Pancreas (tissue), 10 donors: ENCODE measurements around the gene MCC. TPM values are rescaled to one million over a fixed set of nuclear protein-coding genes. Genes with fewer than 3 reads are reported as not detected.
"Not testable (repeated sequence)": the region's sequence is repeated elsewhere in the genome, so short reads cannot be mapped to it uniquely, and the experiment has no call there.

Experiments
- ATAC-seq, 4 donors: fragments of 200-7000 bp; cut with Tn5 transposase; one replicate each; pipeline versions ENCODE4 v1.8.0 to v1.9.1; 2020; ENCODE audit warnings: mild to moderate bottlenecking in 4 of 4, moderate library complexity in 4 of 4
- DNase-seq, 6 donors: peaks; one replicate each; pipeline ENCODE4 v3.0.0-alpha.2; 2020
- FAIRE-seq: peaks from 2 replicates; lab custom pipeline; 2012; peaks lifted over from hg19 to GRCh38; lab: Jason Lieb, UNC
- H3K27ac ChIP-seq, 4 donors: fragments of 200-600 bp; sonication (generic); 1 replicate in 3 of 4; 2 replicates in 1 of 4; pipeline versions ENCODE4 v1.5.0 to v1.8.0; 2020
- H3K27me3 ChIP-seq, 4 donors: fragments of 200-600 bp; one replicate each; pipeline ENCODE4 v1.8.0; 2021
- H3K36me3 ChIP-seq, 3 donors: fragments of 200-600 bp; sonication (generic) in 1 of 3; one replicate each; pipeline versions ENCODE4 v1.5.0 to v1.8.0; 2020 to 2021
- H3K4me1 ChIP-seq, 3 donors: fragments of 200-600 bp; one replicate each; pipeline ENCODE4 v1.8.0; 2021
- H3K4me3 ChIP-seq, 4 donors: fragments of 200-600 bp; sonication (generic) in 2 of 4; one replicate each; pipeline versions ENCODE4 v1.5.0 to v1.8.0; 2020 to 2021
- H3K9me3 ChIP-seq, 4 donors: fragments of 200-600 bp; one replicate each; pipeline ENCODE4 v1.8.0; 2021
- WGBS, 2 donors: extraction: QIAGEN DNeasy Blood & Tissue Kit; methylation state at CpG; one replicate each; pipeline ENCODE4 v1.1.7; 2013; 5-methylcytosine and 5-hydroxymethylcytosine counted together
- intact Hi-C, 3 donors: fragments of 100-400 bp; cut with DNase I; formaldehyde crosslinking; loops; one replicate each; pipeline versions ENCODE4 v1.11.1 to v1.14.2; 2022
- polyA plus RNA-seq, 2 donors: library from polyadenylated mRNA; stranded (reverse); fragments of 200-250 nt; gene quantifications; one replicate each; pipeline ENCODE4 v1.2.3, GENCODE V29; 2013
- total RNA-seq, 6 donors: library from RNA; stranded (reverse); fragmentation: NEBNext Ultra II Directional in 4 of 6; extraction: Animal tissue kit (Norgen Biotek cat#: 25700) in 4 of 6; gene quantifications; one replicate each; pipeline versions ENCODE4 v1.2.1 to v1.2.4, GENCODE V29; 2021 to 2023
- TF ChIP-seq, protein P1 (sequence below), 4 donors: fragments of 200-600 bp; sonication (generic) in 3 of 4; IDR thresholded peaks; one replicate each; pipeline versions ENCODE4 v1.5.0 to v1.8.0; 2021; ENCODE audit warnings: antibody characterized with exemption in 4 of 4
- donor health status: healthy with polysubstance abuse.
- donor health status: DM: no; HTN: no; CAD: no; lungs with moderate emphysema.
- donor health status: DM: no; HTN: no; CAD: no.
- donor health status: control.
- donor health status: control.
- donor health status: Bipolar disorder and iron deficiency.
- donor health status: DM: yes; HTN: yes; CAD: no.
- donor health status: DM: no; HTN: no; CAD: no.
- donor health status: DM: no; HTN: no; CAD: no.
- donor health status: DM: yes; HTN: yes; CAD: no.

Gene MCC
- total and polyA plus RNA-seq, 8 donors = 1.3 to 8.3 (median 4.0) TPM

DNA sequence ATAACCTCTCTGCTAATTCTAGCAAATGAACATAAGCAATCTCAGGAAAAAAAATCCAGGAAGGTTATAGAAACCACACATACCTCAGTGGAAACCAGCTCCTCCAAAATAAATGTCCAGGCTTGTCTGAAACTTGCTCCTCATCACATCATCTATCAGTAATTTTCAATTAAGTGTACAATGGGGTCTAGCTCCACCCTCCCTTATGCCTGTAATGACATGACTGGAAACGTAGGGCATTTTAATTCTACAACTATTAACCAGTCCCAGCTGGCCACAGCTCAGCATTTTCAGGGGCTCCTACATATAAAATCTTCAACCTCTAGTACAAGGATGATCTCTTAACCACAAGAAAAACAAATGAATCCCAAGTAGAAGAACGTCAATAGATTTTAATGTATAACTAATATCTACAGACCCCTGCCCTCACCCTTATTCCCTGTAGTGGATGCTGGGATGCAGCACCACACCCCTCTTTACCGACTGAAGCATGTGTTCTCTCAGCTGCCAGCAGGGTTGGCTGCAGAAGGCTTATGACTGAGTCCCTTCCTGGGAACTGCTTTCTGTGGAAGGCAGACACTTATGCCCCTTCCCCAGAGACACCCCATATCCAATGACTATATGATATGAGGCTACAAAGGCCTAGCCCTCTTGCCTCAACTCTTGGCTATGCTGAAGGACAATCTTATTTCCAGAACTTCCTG lies 60.2 kb downstream of the MCC start:
- WGBS, 2 donors = 66 to 70% methylated on average over 3 of the region's 3 CpGs

DNA sequence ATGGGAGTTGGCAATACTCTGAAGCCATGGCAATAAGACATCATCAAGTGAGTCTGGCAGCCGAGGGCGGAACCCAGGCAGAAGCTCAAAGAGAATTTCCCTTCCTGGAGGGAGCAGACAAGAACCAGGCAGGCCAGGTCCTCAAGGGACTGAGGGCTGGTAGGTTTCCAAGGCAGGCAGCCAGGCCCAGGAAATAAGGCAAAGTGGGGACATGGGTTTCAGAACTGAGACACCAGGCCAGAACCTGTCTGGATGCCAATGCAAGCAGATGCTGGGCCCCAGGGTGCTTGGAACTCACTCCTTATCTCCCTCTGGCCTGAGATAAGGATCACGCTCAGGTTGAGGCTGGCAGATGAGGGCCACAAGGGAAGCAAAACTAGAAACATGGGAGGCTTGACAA lies 62.3 kb downstream of the MCC start:
- Histone ChIP-seq H3K27ac (no peak overlapping the region), H3K27me3 (no peaks in the 10 kb centered on the region), H3K9me3 (no peaks in the 10 kb centered on the region), H3K4me3 (no peak overlapping the region), H3K36me3 (no peaks in the 10 kb centered on the region), H3K4me1 (no peaks in the 10 kb centered on the region)
- TF ChIP-seq, protein P1, sequence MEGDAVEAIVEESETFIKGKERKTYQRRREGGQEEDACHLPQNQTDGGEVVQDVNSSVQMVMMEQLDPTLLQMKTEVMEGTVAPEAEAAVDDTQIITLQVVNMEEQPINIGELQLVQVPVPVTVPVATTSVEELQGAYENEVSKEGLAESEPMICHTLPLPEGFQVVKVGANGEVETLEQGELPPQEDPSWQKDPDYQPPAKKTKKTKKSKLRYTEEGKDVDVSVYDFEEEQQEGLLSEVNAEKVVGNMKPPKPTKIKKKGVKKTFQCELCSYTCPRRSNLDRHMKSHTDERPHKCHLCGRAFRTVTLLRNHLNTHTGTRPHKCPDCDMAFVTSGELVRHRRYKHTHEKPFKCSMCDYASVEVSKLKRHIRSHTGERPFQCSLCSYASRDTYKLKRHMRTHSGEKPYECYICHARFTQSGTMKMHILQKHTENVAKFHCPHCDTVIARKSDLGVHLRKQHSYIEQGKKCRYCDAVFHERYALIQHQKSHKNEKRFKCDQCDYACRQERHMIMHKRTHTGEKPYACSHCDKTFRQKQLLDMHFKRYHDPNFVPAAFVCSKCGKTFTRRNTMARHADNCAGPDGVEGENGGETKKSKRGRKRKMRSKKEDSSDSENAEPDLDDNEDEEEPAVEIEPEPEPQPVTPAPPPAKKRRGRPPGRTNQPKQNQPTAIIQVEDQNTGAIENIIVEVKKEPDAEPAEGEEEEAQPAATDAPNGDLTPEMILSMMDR (IDR thresholded peaks at IDR 0.05) = no peak
- WGBS, 2 donors = 81 to 91% methylated on average over 3 of the region's 3 CpGs
- intact Hi-C loops = no loop called here
- no peak for FAIRE-seq
- peak in 1 of 6 donors; percentile 25 for DNase-seq
- ATAC-seq = no peak

More for the DNA sequence above, 60.2 kb downstream of the MCC start:
- ATAC-seq (no peak), DNase-seq (no peak), FAIRE-seq (no peak)
- TF ChIP-seq, protein P1 (IDR thresholded peaks at IDR 0.05) = no peak
- Histone ChIP-seq H3K27ac (no peak overlapping the region), H3K9me3 (no peaks in the 10 kb centered on the region), H3K36me3 (no peaks in the 10 kb centered on the region), H3K4me1 (no peaks in the 10 kb centered on the region), H3K4me3 (no peak overlapping the region), H3K27me3 (no peaks in the 10 kb centered on the region)
- intact Hi-C loops = no loop called here

DNA sequence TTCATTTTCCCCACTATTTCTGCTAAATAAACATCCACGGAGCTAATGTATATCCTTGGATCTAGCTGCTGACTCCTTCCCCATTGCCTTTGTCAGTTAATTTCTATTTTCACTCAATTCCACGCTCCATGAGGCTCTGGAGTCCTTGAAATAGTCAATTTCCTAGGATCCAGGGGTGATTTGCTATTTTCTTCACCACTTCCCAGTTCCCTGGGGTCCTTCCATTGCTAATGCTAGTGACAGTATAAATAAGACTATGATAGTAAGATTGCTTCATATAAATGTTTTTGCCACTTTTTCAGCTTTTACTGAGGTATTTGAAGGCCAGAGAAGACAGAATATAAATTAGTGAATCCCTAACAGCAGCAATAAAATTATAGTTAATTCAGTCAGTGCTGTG lies 66.6 kb downstream of the MCC start:
- ATAC-seq = no peak
- no peak for FAIRE-seq

DNA sequence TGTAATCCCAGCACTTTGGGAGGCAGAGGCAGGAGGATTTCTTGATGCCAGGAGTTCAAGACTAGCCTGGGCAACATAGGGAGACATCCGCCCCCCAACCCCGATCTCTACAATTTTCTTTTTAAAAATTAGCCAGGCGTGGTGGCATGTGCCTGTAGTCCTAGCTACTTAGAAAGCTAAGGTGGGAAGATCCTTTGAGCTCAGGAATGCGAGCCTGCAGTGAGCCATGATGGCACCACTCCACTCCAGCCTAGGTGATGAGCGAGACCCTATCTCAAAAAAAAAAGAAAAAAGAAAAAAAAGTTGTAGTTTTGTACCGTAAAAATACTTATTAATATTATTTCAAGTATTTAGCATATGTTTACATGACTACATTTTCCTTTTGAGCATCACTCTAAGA lies 82.7 kb downstream of the MCC start:
- Histone ChIP-seq H3K9me3 (no peaks in the 10 kb centered on the region), H3K4me1 (no peaks in the 10 kb centered on the region), H3K36me3 (no peaks in the 10 kb centered on the region), H3K4me3 (no peak overlapping the region), H3K27me3 (no peaks in the 10 kb centered on the region), H3K27ac (no peak overlapping the region)
- TF ChIP-seq, protein P1 (IDR thresholded peaks at IDR 0.05) = no peak
- ATAC-seq = no peak
- FAIRE-seq = no peak
- intact Hi-C loops = no loop called here
- WGBS, 2 donors = 75 to 80% methylated on average over 6 of the region's 6 CpGs
- no peak for DNase-seq

More for the DNA sequence above, 66.6 kb downstream of the MCC start:
- H3K27ac ChIP-seq = no peak overlapping the region
- no peaks in the 10 kb centered on the region for H3K9me3 ChIP-seq
- intact Hi-C loops = no loop called here
- TF ChIP-seq, protein P1 (IDR thresholded peaks at IDR 0.05) = no peak
- H3K36me3 ChIP-seq = no peaks in the 10 kb centered on the region
- H3K4me3 ChIP-seq = no peak overlapping the region
- DNase-seq = no peak
- H3K4me1 ChIP-seq = no peaks in the 10 kb centered on the region
- no peaks in the 10 kb centered on the region for H3K27me3 ChIP-seq
- WGBS, 2 donors = 68 to 82% methylated on average over 2 of the region's 2 CpGs

DNA sequence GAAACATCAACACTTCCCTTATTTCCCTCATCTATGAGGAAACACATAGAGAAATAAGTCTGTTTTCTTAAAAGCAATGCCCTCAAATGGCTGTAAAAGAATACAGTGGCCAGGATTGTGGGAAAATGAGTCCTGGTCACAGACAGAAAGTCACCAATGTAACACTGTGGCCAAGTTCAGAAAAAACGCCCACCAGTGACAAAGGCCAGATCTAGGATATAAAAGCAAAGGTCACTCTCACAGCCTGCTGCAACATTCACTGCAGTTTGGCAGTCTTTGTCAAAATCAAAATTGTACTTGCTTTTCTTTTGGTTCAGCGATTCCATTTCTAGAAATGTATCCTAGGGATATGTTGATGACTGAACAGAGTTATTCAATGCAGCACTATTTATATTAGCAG lies 84.0 kb downstream of the MCC start:
- ATAC-seq = no peak
- no peak overlapping the region for H3K4me3 ChIP-seq
- no peak for DNase-seq
- H3K9me3 ChIP-seq = no peaks in the 10 kb centered on the region
- no peaks in the 10 kb centered on the region for H3K4me1 ChIP-seq
- no peaks in the 10 kb centered on the region for H3K27me3 ChIP-seq
- no peak for FAIRE-seq
- no peak overlapping the region for H3K27ac ChIP-seq
- TF ChIP-seq, protein P1 (IDR thresholded peaks at IDR 0.05) = no peak
- intact Hi-C loops = no loop called here
- no peaks in the 10 kb centered on the region for H3K36me3 ChIP-seq
- 59 to 63% methylated on average over 2 of the region's 2 CpGs for WGBS, 2 donors

DNA sequence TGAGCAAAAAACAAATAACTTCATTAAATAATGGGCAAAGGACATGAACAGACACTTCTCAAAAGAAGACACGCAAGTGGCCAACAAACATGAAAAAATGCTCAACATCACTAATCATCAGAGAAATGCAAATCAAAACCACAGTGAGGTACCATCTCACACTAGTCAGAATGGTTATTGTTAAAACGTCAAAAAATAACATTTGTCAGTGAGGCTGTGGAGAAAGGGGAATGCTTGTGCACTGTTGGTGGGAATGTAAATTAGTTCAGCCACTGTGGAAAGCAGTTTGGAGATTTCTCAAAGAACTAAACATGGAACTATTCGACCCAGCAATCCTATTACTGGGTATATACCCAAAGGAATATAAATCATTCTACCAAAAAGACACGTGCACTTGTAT lies 90.3 kb downstream of the MCC start:
- intact Hi-C loops, H3K9me3 ChIP-seq, ATAC-seq, H3K27ac ChIP-seq, H3K36me3 ChIP-seq, H3K27me3 ChIP-seq, H3K4me1 ChIP-seq, H3K4me3 ChIP-seq, FAIRE-seq, DNase-seq: not testable (repeated sequence)
- 74 to 78% methylated on average over 4 of the region's 4 CpGs for WGBS, 2 donors
